Measurements from ENCODE around the gene SRCAP.
"Not testable (repeated sequence)": the region's sequence is repeated elsewhere in the genome, so short reads cannot be mapped to it uniquely, and the experiment has no call there.

SRCAP gene

DNA sequence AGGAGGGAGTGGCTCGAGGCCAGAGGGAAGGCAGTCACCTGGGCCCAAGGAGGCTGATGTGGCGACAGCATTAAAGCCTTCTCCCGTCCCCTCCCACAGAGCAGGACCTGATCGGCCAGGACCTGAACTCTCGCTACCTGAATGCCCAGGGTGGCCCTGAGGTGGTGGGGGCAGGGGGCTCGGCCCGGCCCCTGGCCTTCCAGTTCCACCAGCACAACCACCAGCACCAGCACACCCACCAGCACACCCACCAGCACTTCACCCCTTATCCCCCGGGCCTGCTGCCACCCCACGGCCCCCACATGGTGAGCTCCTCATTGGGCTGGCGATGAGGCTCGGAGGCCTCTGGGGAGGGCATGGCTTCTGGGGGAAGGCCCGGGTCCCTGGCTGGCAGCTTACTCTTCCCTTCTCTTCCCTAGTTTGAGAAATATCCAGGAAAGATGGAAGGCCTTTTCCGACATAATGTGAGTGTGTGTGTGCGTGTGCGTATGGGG, 34.3 kb upstream of the SRCAP start:
- no peak for DNase-seq (ENCODE audit: low spot score)

DNA sequence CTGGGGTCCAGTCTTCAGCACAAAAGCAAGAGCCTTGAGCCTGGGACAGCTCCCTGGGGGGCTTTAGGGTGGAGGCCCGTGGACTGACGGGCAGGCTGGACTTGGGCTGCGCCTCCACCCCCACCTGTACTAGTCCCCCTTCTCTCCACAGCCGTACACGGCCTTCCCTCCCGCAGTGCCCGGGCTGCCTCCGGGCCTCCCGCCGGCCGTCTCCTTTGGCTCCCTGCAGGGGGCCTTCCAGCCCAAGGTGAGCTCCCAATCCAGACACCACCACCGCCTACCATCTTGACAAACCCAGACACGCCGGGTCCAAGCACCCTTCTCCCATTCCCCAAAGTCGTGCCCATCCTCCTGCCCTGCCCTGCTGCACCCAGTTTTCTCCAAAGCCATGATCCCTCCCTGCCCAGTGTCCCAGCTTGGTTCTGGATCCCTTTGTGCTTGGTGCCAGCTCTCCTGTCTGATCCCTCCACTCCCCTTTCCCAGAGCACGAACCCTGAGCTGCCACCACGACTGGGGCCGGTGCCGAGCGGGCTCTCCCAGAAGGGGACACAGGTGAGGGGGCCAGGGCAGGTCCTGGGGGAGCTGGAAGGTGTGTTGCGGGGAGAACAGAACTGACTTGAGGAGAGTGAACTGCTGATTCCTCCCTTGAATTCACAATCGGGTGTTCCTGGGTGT, 33.7 kb upstream of the SRCAP start:
- no peak for DNase-seq (ENCODE audit: low spot score)

GRCh38 chr16:30665830-30666190, 33.2 kb upstream of the SRCAP start:
- DNase-seq (ENCODE audit: low spot score) = no peak

- no peak for DNase-seq (ENCODE audit: low spot score)
Observed at GRCh38 chr16:30666681-30667080, 32.3 kb upstream of the SRCAP start.

- DNase-seq (ENCODE audit: low spot score) = no peak
Observed at GRCh38 chr16:30667361-30667905, 31.5 kb upstream of the SRCAP start.

- DNase-seq (ENCODE audit: low spot score) = no peak
Observed at GRCh38 chr16:30668393-30668792, 30.6 kb upstream of the SRCAP start.

GRCh38 chr16:30669026-30669902, 29.7 kb upstream of the SRCAP start:
- DNase-seq (ENCODE audit: low spot score) = no peak

DNA sequence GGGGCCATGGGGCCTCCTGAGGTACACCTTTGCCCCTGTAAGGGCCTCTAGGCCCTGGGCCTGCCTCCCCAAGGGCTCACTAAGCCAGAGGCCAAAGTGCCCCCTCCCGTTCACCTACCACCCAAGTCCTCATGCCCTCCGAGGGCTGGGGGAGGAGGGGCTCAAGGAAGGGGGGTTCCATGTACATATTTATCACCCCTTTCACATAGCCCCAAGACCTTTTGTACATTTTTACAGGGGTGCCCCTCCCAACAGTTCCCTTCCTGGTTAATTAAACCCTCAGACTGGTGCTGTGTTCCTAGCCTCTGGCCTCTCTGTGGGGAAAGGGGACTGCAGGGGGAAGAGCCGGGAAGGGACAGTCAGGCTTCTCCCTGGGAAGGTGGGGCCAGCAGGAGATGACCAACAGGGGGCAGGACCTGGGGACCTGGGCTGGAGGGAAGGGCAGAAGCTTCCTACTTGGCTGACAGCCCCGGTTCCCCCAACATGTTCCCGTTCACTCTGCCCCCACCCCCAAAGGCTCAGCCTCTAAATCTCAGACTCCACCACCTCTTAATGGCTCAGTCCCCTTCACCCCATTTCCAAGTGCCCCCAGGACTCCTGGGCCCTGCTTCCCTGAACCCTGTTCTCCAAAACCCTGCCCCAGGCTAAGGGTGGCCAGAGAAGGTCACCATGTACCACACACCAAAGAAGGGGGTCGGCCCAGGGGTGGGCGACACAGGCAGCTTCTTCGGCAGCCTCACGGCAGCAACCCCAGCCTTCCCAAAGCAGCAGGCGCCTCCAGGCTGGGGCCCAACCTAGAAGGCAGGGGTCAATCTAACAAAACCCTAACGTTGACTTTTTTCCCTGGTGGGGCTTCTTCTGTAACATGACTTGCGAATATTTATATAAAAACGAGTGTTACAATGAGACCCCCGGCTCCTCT, 28.8 kb upstream of the SRCAP start:
- no peak for DNase-seq (ENCODE audit: low spot score)

GRCh38 chr16:30675143-30675542, 23.8 kb upstream of the SRCAP start:
- DNase-seq (ENCODE audit: low spot score) = no peak

- no peak for DNase-seq (ENCODE audit: low spot score)
Observed at GRCh38 chr16:30677931-30678585, 20.9 kb upstream of the SRCAP start.

DNA sequence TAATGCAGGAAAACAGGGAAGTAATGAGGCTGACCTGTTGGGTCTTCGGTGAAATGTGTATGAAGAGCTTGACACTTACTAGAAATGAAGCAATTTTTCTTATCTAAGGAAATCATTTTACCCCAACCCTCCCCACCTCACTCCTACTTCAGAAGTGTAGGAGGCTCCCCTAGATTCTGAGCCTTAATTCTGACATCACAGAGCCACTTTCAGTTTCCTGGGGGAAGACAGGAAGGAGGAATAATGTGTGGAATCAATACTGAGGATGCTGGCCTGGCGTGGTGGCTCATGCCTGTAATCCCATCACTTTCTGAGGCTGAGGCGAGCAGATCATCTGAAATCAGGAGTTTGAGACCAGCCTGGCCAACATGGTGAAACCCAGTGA, 20.4 kb upstream of the SRCAP start:
- no peak for DNase-seq (ENCODE audit: low spot score)

DNA sequence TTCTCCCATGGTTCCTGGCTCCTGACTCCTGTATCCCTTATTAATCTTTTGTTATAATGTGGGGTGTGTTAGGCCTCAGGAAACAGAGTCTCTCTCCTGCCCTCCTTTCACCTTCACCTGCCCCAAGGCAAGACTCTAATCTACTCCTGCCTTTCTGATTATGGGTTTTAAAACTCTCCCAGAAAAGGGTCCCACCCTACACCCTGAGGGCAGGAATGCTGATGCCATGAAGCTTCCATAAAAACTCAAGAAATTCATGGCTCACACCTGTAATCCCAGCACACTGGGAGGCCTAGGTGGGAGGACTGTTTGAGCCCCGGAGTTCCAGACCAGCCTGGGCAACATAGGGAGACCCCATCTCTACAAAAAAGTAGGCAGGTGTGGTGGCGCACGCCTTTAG, 18.6 kb upstream of the SRCAP start:
- no peak for DNase-seq (ENCODE audit: low spot score)

- DNase-seq (ENCODE audit: low spot score) = no peak
Observed at GRCh38 chr16:30688701-30689100, 10.3 kb upstream of the SRCAP start.

GRCh38 chr16:30691907-30692306, 7.1 kb upstream of the SRCAP start:
- DNase-seq (ENCODE audit: low spot score) = no peak

GRCh38 chr16:30692396-30693064, 6.4 kb upstream of the SRCAP start:
- no peak for DNase-seq (ENCODE audit: low spot score)

GRCh38 chr16:30694926-30695693, 3.9 kb upstream of the SRCAP start:
- DNase-seq (ENCODE audit: low spot score) = no peak

DNA sequence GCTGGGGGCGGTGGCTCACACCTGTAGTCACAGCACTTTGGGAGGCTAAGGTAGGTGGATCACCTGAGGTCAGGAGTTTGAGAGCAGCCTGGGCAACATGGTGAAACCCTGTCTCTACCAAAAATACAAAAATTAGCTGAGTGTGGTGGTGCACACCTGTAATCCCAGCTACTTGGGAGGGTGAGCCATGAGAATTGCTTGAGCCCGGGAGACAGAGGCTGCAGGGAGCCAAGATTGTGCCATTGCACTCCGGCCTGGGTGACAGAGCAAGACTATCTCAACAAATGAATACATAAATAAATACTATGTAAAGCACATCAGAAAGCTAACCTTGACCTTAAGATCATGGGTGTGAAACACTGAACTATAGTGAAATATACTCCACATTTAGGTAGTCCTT, 2.3 kb upstream of the SRCAP start:
- DNase-seq (ENCODE audit: low spot score) = not testable (repeated sequence)

DNA sequence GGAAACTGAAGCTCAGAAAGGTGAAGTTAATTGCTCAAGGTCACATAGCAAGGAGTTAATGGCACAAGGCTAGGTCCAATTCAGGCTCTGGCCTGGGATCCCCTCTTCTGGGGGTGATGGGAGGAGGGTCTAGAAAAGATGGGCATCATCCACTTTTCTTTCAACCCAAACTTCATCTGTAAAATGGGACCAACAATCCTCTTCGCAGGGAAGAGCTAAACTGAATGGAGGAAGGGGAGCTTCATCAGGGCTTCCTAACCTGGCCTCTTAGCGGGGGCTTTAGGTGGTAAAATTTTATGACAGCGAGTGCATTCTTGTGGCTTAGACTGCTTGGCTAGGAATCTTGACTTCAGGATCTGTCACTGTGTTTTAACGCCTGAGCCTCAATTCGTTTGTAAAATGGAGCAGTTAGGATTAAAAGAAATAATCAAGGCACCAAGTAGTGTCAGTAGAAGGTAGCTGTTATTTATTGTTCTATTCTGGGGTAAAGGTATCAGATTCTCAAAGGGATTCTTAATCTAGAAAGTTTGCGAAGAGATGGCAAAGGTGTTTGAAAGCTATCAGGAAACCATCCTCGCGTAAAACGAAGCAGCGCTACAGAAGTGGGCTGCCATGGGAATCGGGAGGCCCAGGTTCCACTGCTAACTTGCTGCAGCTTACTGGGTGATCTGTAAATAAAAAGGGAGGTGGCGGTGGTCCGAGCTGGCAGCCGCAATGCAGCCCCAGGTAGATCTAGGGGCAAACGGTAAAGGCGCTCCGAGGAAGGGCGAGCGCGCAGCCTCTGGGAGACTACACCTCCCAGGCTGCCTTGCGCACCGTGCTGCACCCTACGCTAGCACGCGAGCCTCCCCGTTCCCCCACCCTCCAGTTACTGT, 1.5 kb upstream of the SRCAP start:
- DNase-seq (ENCODE audit: low spot score) = no peak

GRCh38 chr16:30698139-30698815, 694 bp upstream of the SRCAP start:
- DNase-seq (ENCODE audit: low spot score) = peak; percentile 100
